Fibroblast of villous mesenchyme (primary cell): ENCODE results near the gene ZNF746. TPM values are rescaled to one million over a fixed set of nuclear protein-coding genes. Genes with fewer than 3 reads are reported as not detected.
A peak's percentile ranks its signal among the peaks of the same experiment; 100 is the strongest.

ENCODE experiments used
- DNase-seq: peaks from one replicate; pipeline ENCODE4 v3.0.0-alpha.2; 2010; ENCODE audit warnings: low read depth
- H3K4me3 ChIP-seq: 2 replicates; pipeline ENCODE4 v1.5.1; 2011; ENCODE audit warnings: low read depth, mild to moderate bottlenecking, low read length
- CTCF ChIP-seq: IDR thresholded peaks from 2 replicates; pipeline ENCODE4 v1.5.1; 2012; ENCODE audit warnings: low read depth, mild to moderate bottlenecking, low read length; ENCODE audit not compliant: insufficient read depth
- total RNA-seq: library from RNA; depleted of rRNA; stranded (reverse); fragments of >200 nt; gene quantifications from 2 replicates; pipeline ENCODE4 v1.2.3, GENCODE V29; 2012

ZNF746 gene
- 24.2 and 25.4 TPM in 2 replicates for total RNA-seq

- peak; percentile 52 for TF ChIP-seq CTCF
- peak; percentile 82 for DNase-seq
These were observed at the start of gene ZNF746 for GRCh38 chr7:149497467-149498261. Gene ZNF746, minus strand, starts transcription at chr7:149497809. Its CDS starts 273 bp downstream, at chr7:149497536.

GRCh38 chr7:149547126-149547525 is 49.5 kb upstream of the ZNF746 start:
- H3K4me3 ChIP-seq: no peak overlapping the region
- no peak for DNase-seq

More at GRCh38 chr7:149497467-149498261, at the start of gene ZNF746:
- peak within 1 kb of the TSS; percentile 80 for H3K4me3 ChIP-seq

GRCh38 chr7:149546331-149546730 is 48.7 kb upstream of the ZNF746 start:
- no peak for DNase-seq
- TF ChIP-seq CTCF: no peak
- no peak overlapping the region for H3K4me3 ChIP-seq

More at GRCh38 chr7:149547126-149547525, 49.5 kb upstream of the ZNF746 start:
- no peak for TF ChIP-seq CTCF

GRCh38 chr7:149544028-149544427 is 46.4 kb upstream of the ZNF746 start:
- TF ChIP-seq CTCF: no peak
- DNase-seq: no peak
- H3K4me3 ChIP-seq: no peak overlapping the region

GRCh38 chr7:149532654-149533053 is 35.0 kb upstream of the ZNF746 start:
- no peak for TF ChIP-seq CTCF
- no peak for DNase-seq
- H3K4me3 ChIP-seq: no peak overlapping the region

GRCh38 chr7:149529136-149529718 is 31.6 kb upstream of the ZNF746 start:
- no peak for TF ChIP-seq CTCF
- no peak overlapping the region for H3K4me3 ChIP-seq
- peak; percentile 14 for DNase-seq
